Prostate gland (tissue), 2 donors: ENCODE measurements around the gene PIP5K1C. TPM values are rescaled to one million over a fixed set of nuclear protein-coding genes. Genes with fewer than 3 reads are reported as not detected.
"Not testable (repeated sequence)": the region's sequence is repeated elsewhere in the genome, so short reads cannot be mapped to it uniquely, and the experiment has no call there.

Source experiments
- DNase-seq: peaks from one replicate; pipeline ENCODE4 v3.0.0-alpha.2; 2019; ENCODE audit warnings: low spot score
- H3K27ac ChIP-seq, 2 donors: fragments of 200-600 bp; sonication (generic); 2 replicates each; pipeline ENCODE4 v1.5.1; 2017 to 2019
- H3K27me3 ChIP-seq: fragments of 200-600 bp; sonication (generic); replicated peaks from 2 replicates; pipeline ENCODE4 v1.5.1; 2019; ENCODE audit not compliant: insufficient read depth
- H3K36me3 ChIP-seq, 2 donors: fragments of 200-600 bp; sonication (generic); 1 replicate in 1 of 2; 2 replicates in 1 of 2; pipeline versions ENCODE4 v1.5.1 to v1.8.1; 2017 to 2019
- H3K4me1 ChIP-seq: fragments of 200-600 bp; sonication (generic); replicated peaks from 2 replicates; pipeline ENCODE4 v1.5.1; 2019
- H3K4me3 ChIP-seq, 2 donors: fragments of 200-600 bp; sonication (generic); 2 replicates each; pipeline ENCODE4 v1.5.1; 2017 to 2019
- H3K9me3 ChIP-seq: fragments of 200-600 bp; sonication (generic); 2 replicates; pipeline ENCODE4 v1.5.1; 2017
- CTCF ChIP-seq, 4 experiments: fragments of 200-600 bp in 2 of 4; fragments of 450-650 bp in 2 of 4; sonication (generic) in 2 of 4; IDR thresholded peaks; 1 replicate in 3 of 4; 2 replicates in 1 of 4; pipeline ENCODE4 v1.5.1; 2016 to 2019; ENCODE audit warnings: antibody characterized with exemption in 4 of 4, mild to moderate bottlenecking in 2 of 4, moderate library complexity in 2 of 4
- POLR2A ChIP-seq: fragments of 450-650 bp; IDR thresholded peaks from one replicate; pipeline ENCODE4 v1.6.1; 2016; ENCODE audit warnings: antibody characterized with exemption, mild to moderate bottlenecking
- POLR2AphosphoS5 ChIP-seq: sonication (generic); formaldehyde crosslinking; IDR thresholded peaks from one replicate; pipeline ENCODE4 v1.6.1; 2017; ENCODE audit warnings: antibody characterized with exemption
- WGBS: methylation state at CpG from one replicate; pipeline ENCODE4 v1.1.5; 2018; 5-methylcytosine and 5-hydroxymethylcytosine counted together
- intact Hi-C: fragments of 100-400 bp; cut with DNase I; formaldehyde crosslinking; loops from one replicate; pipeline ENCODE4 v1.14.2; 2022
- total RNA-seq, 2 donors: library from RNA; depleted of rRNA; stranded (reverse); fragments of >200 nt; gene quantifications; one replicate each; pipeline ENCODE4 v1.1.0, GENCODE V29; 2016

Gene PIP5K1C
- total RNA-seq, 2 donors from 2014 or later: 34.3 to 75.5 TPM

- no peak for TF ChIP-seq CTCF (IDR thresholded peaks at IDR 0.05)
- Histone ChIP-seq H3K27me3 (no peaks in the 10 kb centered on the region), H3K4me3 (no peak overlapping the region), H3K36me3 (no peaks in the 10 kb centered on the region), H3K27ac (peak overlapping the region; percentile 86 to 96), H3K4me1 (no peaks in the 10 kb centered on the region), H3K9me3 (no peaks in the 10 kb centered on the region)
- 46% methylated on average over 39 of the region's 39 CpGs for WGBS
- intact Hi-C loops: loop anchor here (1.0 kb wide), 1 partner anchor 29 kb away; no protein-coding TSS in a partner anchor
- no peak for DNase-seq
These were observed 31.0 kb downstream of the PIP5K1C start for GRCh38 chr19:3669082-3669946.

DNA sequence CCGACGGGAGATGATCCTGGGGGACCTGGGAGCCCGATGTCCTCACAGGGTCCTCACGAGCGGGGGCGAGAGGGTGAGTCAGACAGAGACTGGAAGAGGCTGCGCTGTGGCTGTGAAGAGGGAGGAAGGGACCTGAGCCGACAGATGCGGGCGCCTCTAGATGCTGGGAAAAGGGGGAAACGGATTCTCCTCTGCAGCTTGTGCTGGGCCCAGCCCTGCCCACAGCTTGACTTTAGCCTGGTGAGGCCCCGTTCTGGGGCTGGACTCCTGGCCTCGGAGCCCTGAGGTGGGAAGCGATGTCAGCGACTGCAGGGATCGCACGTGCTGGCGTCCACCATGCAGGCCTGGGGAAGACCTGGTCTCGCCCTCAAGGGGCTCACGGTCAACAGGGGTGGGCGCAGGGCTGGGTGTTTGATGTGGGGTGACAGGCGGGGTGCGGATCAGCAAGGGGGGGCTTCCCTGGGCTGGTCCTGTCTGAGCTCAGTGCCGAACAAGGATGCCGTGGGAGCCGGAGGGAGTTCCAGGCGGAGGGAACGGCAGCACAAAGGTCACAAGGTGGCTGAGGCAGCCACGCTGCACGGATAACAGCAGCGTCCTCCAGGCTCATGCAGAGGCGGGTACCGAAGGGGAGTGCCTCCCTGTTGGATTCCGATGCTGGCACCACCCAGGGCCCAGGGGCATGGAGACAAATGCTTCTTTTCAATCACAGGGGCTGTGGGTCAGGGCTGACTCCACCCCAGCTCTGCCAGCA, 31.8 kb downstream of the PIP5K1C start:
- DNase-seq: no peak

GRCh38 chr19:3667766-3668165, 32.5 kb downstream of the PIP5K1C start:
- DNase-seq: no peak
- no peaks in the 10 kb centered on the region for H3K27me3 ChIP-seq
- intact Hi-C loops: no loop called here
- H3K4me1 ChIP-seq: no peaks in the 10 kb centered on the region
- 75% methylated on average over 17 of the region's 17 CpGs for WGBS
- H3K4me3 ChIP-seq: no peak overlapping the region
- no peaks in the 10 kb centered on the region for H3K9me3 ChIP-seq
- no peaks in the 10 kb centered on the region for H3K36me3 ChIP-seq
- TF ChIP-seq POLR2AphosphoS5: no peak
- no peak for TF ChIP-seq CTCF (IDR thresholded peaks at IDR 0.05)
- no peak for TF ChIP-seq POLR2A
- H3K27ac ChIP-seq: peak overlapping the region; percentile 86 to 96

More for the DNA sequence above, 31.8 kb downstream of the PIP5K1C start:
- WGBS: 53% methylated on average over 34 of the region's 34 CpGs
- no peaks in the 10 kb centered on the region for H3K9me3 ChIP-seq
- no peak overlapping the region for H3K4me3 ChIP-seq
- peak overlapping the region; percentile 86 to 96 for H3K27ac ChIP-seq
- no peaks in the 10 kb centered on the region for H3K4me1 ChIP-seq
- H3K36me3 ChIP-seq: no peaks in the 10 kb centered on the region
- H3K27me3 ChIP-seq: no peaks in the 10 kb centered on the region
- intact Hi-C loops: loop anchor here (1.0 kb wide), 1 partner anchor 30 kb away; no protein-coding TSS in a partner anchor
- TF ChIP-seq CTCF (IDR thresholded peaks at IDR 0.05): no peak
- TF ChIP-seq POLR2A: no peak
- TF ChIP-seq POLR2AphosphoS5: no peak

DNA sequence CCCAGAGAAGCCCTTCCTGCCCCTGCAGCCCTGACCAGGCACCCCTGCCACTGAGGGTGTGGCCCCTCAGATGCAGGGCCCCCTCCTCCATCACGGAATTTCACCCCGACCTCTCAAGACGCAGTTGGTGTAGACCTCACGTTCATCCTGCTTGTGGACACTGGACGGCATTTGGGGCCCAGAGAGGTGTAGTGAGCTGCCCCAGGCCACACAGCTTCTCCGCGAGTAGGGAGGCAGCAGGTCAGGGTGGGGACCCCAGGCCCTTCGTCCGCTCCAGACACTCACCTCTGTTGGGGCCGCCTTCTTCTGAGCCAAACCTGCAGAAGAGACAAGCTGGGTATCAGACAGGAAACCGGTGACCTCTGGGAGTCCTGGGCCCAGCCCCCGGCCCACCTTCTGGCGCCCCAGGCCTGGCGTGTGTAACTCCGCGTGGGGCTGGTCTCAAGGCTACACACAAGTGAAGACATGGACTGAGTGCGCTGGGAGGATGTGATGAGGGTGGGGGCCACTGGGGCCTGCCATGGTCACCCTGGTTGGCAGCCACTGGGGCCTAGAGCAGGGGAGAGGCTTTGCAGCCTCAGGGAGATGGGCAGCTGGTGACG, 33.1 kb downstream of the PIP5K1C start:
- Histone ChIP-seq H3K36me3 (no peaks in the 10 kb centered on the region), H3K4me1 (no peaks in the 10 kb centered on the region), H3K27ac (peak overlapping the region; percentile 86 to 96), H3K27me3 (no peaks in the 10 kb centered on the region), H3K4me3 (no peak overlapping the region), H3K9me3 (no peaks in the 10 kb centered on the region)
- TF ChIP-seq CTCF (IDR thresholded peaks at IDR 0.05) (no peak), POLR2A (no peak), POLR2AphosphoS5 (no peak)
- 85% methylated on average over 18 of the region's 18 CpGs for WGBS
- intact Hi-C loops: no loop called here
- DNase-seq: no peak

DNA sequence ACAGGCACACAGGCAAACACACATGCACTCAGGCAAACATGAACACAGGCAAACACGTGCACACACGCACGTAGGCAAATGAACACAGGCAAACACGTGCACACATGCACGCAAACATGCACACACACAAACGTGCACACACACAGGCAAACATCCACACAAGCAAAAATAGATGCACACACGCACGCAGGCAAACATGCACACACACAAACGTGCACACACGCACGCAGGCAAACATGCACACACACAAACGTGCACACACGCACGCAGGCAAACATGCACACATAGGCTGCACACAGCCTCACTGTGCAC, 33.8 kb downstream of the PIP5K1C start:
- H3K27me3 ChIP-seq, H3K4me1 ChIP-seq, H3K36me3 ChIP-seq, H3K4me3 ChIP-seq, H3K9me3 ChIP-seq, H3K27ac ChIP-seq, DNase-seq: not testable (repeated sequence)
- 85% methylated on average over 13 of the region's 14 CpGs for WGBS
- intact Hi-C loops: loop anchor here (1.0 kb wide), 1 partner anchor 34 kb away; the partner anchor contains the start of gene PIP5K1C
